Ishikawa (cell line): ENCODE measurements around the gene KCNA10.

Experiments used
- CEBPB ChIP-seq: IDR thresholded peaks from 2 replicates; pipeline ENCODE4 v1.6.1; 2012
- CREB1 ChIP-seq: IDR thresholded peaks from 2 replicates; pipeline ENCODE4 v1.6.1; 2012; ENCODE audit warnings: low read depth
- EGR1 ChIP-seq: IDR thresholded peaks from 2 replicates; pipeline ENCODE4 v1.6.1; 2012
- EP300 ChIP-seq: IDR thresholded peaks from 2 replicates; pipeline ENCODE4 v1.6.1; 2012; ENCODE audit warnings: borderline replicate concordance
- FOXM1 ChIP-seq: IDR thresholded peaks from 2 replicates; pipeline ENCODE4 v1.6.1; 2012; ENCODE audit warnings: low read depth, borderline replicate concordance
- NFIC ChIP-seq: IDR thresholded peaks from 2 replicates; pipeline ENCODE4 v1.6.1; 2012
- RAD21 ChIP-seq: IDR thresholded peaks from 2 replicates; pipeline ENCODE4 v1.6.1; 2012; ENCODE audit warnings: low read depth
- REST ChIP-seq: IDR thresholded peaks from 2 replicates; pipeline ENCODE4 v1.6.1; 2012; ENCODE audit warnings: low read depth, mild to moderate bottlenecking
- TAF1 ChIP-seq: IDR thresholded peaks from 2 replicates; pipeline ENCODE4 v1.6.1; 2012; ENCODE audit warnings: low read depth, mild to moderate bottlenecking
- TCF12 ChIP-seq: IDR thresholded peaks from 2 replicates; pipeline ENCODE4 v1.6.1; 2012; ENCODE audit warnings: low read depth
- TEAD4 ChIP-seq: IDR thresholded peaks from 2 replicates; pipeline ENCODE4 v1.6.1; 2012
- USF1 ChIP-seq: IDR thresholded peaks from 2 replicates; pipeline ENCODE4 v1.6.1; 2012
- YY1 ChIP-seq: IDR thresholded peaks from 2 replicates; pipeline ENCODE4 v1.6.1; 2012; ENCODE audit warnings: low read depth
- ZBTB7A ChIP-seq: IDR thresholded peaks from 2 replicates; pipeline ENCODE4 v1.6.1; 2012; ENCODE audit warnings: low read depth
- TF ChIP-seq, protein P1 (sequence below): IDR thresholded peaks from 2 replicates; pipeline ENCODE4 v1.6.1; 2012

KCNA10 gene

GRCh38 chr1:110511436-110511835, 7.5 kb downstream of the KCNA10 start:
- TF ChIP-seq REST (no peak), ZBTB7A (no peak), EGR1 (no peak), CREB1 (no peak), TCF12 (no peak), TEAD4 (no peak)

GRCh38 chr1:110509655-110510054, 9.3 kb downstream of the KCNA10 start:
- TF ChIP-seq NFIC: no peak
- no peak for TF ChIP-seq RAD21
- no peak for TF ChIP-seq ZBTB7A
- TF ChIP-seq TAF1: no peak
- no peak for TF ChIP-seq FOXM1
- TF ChIP-seq YY1: no peak
- no peak for TF ChIP-seq EGR1
- TF ChIP-seq REST: no peak
- TF ChIP-seq EP300: no peak
- TF ChIP-seq, protein P1, sequence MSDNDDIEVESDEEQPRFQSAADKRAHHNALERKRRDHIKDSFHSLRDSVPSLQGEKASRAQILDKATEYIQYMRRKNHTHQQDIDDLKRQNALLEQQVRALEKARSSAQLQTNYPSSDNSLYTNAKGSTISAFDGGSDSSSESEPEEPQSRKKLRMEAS: no peak
- no peak for TF ChIP-seq USF1
- TF ChIP-seq CREB1: no peak
- no peak for TF ChIP-seq TEAD4
- TF ChIP-seq CEBPB: no peak
- TF ChIP-seq TCF12: no peak

- peak; percentile 58 for TF ChIP-seq TEAD4
- TF ChIP-seq NFIC: no peak
Observed at GRCh38 chr1:110508028-110508940, 10.7 kb downstream of the KCNA10 start.

DNA sequence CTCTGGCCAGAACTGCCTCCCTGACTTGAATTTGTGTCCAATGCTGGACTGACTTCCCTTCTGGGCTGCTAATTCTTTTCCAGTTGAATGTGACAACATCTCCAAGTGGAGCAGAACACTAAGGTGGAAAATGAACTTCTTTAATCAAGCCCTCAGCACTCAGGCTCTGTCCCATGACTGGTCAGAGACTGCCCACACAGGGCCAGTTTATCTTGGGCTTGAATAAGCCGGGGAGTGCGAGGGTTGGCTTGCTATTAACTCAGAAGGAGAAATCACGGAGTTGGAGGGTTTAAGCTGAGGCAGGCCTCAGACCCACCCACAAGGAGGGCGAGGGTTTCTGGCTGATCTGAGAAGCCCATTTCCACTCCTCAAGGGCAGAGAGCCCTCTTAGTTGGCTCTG, 12.4 kb downstream of the KCNA10 start:
- TF ChIP-seq NFIC: no peak
- TF ChIP-seq RAD21: no peak
- no peak for TF ChIP-seq EGR1
- TF ChIP-seq YY1: no peak
- TF ChIP-seq, protein P1: no peak
- TF ChIP-seq USF1: no peak
- TF ChIP-seq TCF12: no peak
- no peak for TF ChIP-seq CREB1

DNA sequence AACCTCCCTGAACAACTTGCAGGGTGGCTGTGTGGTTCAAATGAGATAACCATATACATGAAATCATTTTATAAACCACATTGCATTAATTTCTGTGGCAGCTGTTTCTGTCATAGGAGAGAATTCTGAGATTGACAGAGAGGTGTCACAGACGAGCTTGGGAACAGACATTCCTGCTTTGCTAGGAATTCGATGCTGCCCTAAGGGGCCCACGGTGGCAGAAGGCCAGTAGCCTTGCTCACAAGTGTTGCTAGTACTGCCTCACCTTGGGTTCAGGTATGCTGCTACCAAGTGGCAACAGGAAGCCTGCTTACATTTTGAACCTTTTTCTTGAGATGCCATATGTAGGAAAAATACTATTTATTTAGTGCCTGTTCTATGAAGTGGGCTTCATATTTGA, 13.4 kb downstream of the KCNA10 start:
- TF ChIP-seq, protein P1: no peak
- TF ChIP-seq FOXM1: no peak
- no peak for TF ChIP-seq CREB1
- no peak for TF ChIP-seq TEAD4
- no peak for TF ChIP-seq USF1
- no peak for TF ChIP-seq NFIC
- TF ChIP-seq ZBTB7A: no peak
- TF ChIP-seq YY1: no peak
- no peak for TF ChIP-seq EGR1
- no peak for TF ChIP-seq TAF1
- no peak for TF ChIP-seq REST
- no peak for TF ChIP-seq CEBPB
- TF ChIP-seq RAD21: no peak
- no peak for TF ChIP-seq EP300
- TF ChIP-seq TCF12: no peak
